Hepatocyte (in vitro differentiated cells): ENCODE results near the gene GAA.

Experiments
- EZH2 ChIP-seq: fragments of 200-600 bp; sonication (generic); IDR thresholded peaks from 2 replicates; pipeline ENCODE4 v1.6.1; 2016; ENCODE audit warnings: antibody characterized with exemption, mild to moderate bottlenecking, borderline replicate concordance
- EZH2phosphoT487 ChIP-seq: fragments of 200-600 bp; sonication (generic); IDR thresholded peaks from one replicate; pipeline ENCODE4 v1.6.1; 2018; ENCODE audit warnings: antibody characterized with exemption, mild to moderate bottlenecking, low read depth, moderate library complexity; ENCODE audit not compliant: unreplicated experiment, severe bottlenecking
- TF ChIP-seq, protein P1 (sequence below): fragments of 200-600 bp; sonication (generic); IDR thresholded peaks from 2 replicates; pipeline ENCODE4 v1.5.1; 2016; ENCODE audit warnings: antibody characterized with exemption, mild to moderate bottlenecking; ENCODE audit not compliant: poor library complexity

GRCh38 chr17:80142929-80143328 lies 41.5 kb downstream of the GAA start:
- TF ChIP-seq, protein P1, sequence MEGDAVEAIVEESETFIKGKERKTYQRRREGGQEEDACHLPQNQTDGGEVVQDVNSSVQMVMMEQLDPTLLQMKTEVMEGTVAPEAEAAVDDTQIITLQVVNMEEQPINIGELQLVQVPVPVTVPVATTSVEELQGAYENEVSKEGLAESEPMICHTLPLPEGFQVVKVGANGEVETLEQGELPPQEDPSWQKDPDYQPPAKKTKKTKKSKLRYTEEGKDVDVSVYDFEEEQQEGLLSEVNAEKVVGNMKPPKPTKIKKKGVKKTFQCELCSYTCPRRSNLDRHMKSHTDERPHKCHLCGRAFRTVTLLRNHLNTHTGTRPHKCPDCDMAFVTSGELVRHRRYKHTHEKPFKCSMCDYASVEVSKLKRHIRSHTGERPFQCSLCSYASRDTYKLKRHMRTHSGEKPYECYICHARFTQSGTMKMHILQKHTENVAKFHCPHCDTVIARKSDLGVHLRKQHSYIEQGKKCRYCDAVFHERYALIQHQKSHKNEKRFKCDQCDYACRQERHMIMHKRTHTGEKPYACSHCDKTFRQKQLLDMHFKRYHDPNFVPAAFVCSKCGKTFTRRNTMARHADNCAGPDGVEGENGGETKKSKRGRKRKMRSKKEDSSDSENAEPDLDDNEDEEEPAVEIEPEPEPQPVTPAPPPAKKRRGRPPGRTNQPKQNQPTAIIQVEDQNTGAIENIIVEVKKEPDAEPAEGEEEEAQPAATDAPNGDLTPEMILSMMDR, result no peak
- no peak for TF ChIP-seq EZH2
- no peak for TF ChIP-seq EZH2phosphoT487
